ENCODE results near the gene HS1BP3. TPM values are rescaled to one million over a fixed set of nuclear protein-coding genes. Genes with fewer than 3 reads are reported as not detected.

HS1BP3 gene
- total and polyA plus RNA-seq, 2 of the 13 experiments (the other 11 are each of a cell fraction or from before 2014, with no cell fraction given) = 15.2 to 22.0 TPM

DNA sequence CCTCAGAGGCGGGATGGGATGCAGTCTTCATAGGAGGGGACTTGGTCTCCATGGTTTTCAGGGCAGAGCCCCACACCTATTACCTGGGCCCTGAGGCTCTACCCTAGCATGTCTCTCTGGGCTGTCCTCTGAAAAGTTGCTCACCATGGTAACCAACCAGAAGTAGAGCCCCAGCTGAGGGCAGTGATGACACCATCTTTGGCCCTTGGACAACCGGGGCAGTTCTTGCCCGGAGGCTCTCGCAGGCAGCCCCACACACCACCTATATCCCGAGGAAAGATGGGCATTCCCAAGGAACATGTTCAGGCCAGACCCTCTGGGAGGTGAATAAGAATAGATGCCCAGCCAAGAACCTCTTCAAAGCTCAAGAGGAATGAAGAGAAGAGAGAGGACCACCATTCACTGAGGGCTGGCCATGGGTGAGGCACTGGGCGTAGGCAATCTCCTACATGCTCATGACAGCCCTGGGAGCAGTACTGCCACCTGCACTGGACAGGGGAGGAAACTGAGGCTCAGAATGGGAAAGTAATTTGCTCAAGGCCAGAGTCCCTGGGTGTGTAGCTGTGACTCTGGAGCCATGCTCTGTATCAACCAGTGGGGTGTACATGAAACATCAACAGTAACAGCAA lies 72.5 kb downstream of the HS1BP3 start:
- H2AFZ ChIP-seq (ENCODE audit: low read length) = no peak overlapping the region
- POLR2A ChIA-PET = interaction anchor here (0.9 to 36.8 kb wide), 14 partner anchors 8 to 139 kb away, joined by 3 to 1537 read pairs (median 19); partner anchors contain the start of gene RHOB
- TF ChIP-seq SP1 (IDR thresholded peaks at IDR 0.05) = no peak
- TF ChIP-seq SP1 (CRISPR knock-in tag; IDR thresholded peaks at IDR 0.05) = no peak
- TF ChIP-seq ZNF780A (CRISPR knock-in tag; IDR thresholded peaks at IDR 0.05) = no peak
- TF ChIP-seq ZNF570 (CRISPR knock-in tag; IDR thresholded peaks at IDR 0.05; ENCODE audit: borderline replicate concordance) = 0 out of 2 replicates have a peak, but pooled peaks have one; percentile 4
- TF ChIP-seq, protein P1, sequence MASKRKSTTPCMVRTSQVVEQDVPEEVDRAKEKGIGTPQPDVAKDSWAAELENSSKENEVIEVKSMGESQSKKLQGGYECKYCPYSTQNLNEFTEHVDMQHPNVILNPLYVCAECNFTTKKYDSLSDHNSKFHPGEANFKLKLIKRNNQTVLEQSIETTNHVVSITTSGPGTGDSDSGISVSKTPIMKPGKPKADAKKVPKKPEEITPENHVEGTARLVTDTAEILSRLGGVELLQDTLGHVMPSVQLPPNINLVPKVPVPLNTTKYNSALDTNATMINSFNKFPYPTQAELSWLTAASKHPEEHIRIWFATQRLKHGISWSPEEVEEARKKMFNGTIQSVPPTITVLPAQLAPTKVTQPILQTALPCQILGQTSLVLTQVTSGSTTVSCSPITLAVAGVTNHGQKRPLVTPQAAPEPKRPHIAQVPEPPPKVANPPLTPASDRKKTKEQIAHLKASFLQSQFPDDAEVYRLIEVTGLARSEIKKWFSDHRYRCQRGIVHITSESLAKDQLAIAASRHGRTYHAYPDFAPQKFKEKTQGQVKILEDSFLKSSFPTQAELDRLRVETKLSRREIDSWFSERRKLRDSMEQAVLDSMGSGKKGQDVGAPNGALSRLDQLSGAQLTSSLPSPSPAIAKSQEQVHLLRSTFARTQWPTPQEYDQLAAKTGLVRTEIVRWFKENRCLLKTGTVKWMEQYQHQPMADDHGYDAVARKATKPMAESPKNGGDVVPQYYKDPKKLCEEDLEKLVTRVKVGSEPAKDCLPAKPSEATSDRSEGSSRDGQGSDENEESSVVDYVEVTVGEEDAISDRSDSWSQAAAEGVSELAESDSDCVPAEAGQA (IDR thresholded peaks at IDR 0.05; ENCODE audit: low read depth) = no peak
- TF ChIP-seq, protein P1 (CRISPR knock-in tag; IDR thresholded peaks at IDR 0.05; ENCODE audit: borderline replicate concordance) = no peak
- TF ChIP-seq RBM39 (IDR thresholded peaks at IDR 0.05; ENCODE audit: low read depth, low read length, poor library complexity, severe bottlenecking) = no peak
- no peak for TF ChIP-seq ZNF296 (CRISPR knock-in tag; conservative IDR thresholded peaks at IDR 0.05)
- TF ChIP-seq, protein P2, sequence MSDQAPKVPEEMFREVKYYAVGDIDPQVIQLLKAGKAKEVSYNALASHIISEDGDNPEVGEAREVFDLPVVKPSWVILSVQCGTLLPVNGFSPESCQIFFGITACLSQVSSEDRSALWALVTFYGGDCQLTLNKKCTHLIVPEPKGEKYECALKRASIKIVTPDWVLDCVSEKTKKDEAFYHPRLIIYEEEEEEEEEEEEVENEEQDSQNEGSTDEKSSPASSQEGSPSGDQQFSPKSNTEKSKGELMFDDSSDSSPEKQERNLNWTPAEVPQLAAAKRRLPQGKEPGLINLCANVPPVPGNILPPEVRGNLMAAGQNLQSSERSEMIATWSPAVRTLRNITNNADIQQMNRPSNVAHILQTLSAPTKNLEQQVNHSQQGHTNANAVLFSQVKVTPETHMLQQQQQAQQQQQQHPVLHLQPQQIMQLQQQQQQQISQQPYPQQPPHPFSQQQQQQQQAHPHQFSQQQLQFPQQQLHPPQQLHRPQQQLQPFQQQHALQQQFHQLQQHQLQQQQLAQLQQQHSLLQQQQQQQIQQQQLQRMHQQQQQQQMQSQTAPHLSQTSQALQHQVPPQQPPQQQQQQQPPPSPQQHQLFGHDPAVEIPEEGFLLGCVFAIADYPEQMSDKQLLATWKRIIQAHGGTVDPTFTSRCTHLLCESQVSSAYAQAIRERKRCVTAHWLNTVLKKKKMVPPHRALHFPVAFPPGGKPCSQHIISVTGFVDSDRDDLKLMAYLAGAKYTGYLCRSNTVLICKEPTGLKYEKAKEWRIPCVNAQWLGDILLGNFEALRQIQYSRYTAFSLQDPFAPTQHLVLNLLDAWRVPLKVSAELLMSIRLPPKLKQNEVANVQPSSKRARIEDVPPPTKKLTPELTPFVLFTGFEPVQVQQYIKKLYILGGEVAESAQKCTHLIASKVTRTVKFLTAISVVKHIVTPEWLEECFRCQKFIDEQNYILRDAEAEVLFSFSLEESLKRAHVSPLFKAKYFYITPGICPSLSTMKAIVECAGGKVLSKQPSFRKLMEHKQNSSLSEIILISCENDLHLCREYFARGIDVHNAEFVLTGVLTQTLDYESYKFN (CRISPR knock-in tag; conservative IDR thresholded peaks at IDR 0.05) = no peak
- peak; percentile 12; the same call in 1 of the 2 replicates for TF ChIP-seq ZNF224 (CRISPR knock-in tag; IDR thresholded peaks at IDR 0.05)
- peak; percentile 80; the same call in 1 of the 2 replicates for TF ChIP-seq ZNF879 (CRISPR knock-in tag; IDR thresholded peaks at IDR 0.05)
- TF ChIP-seq TCF7 (IDR thresholded peaks at IDR 0.05; ENCODE audit: low read depth) = no peak
- no peak for TF ChIP-seq SOX6 (IDR thresholded peaks at IDR 0.05)
- TF ChIP-seq SOX6 (CRISPR knock-in tag; IDR thresholded peaks at IDR 0.05) = no peak
- TF ChIP-seq ZNF431 (CRISPR knock-in tag; IDR thresholded peaks at IDR 0.05; ENCODE audit: borderline replicate concordance, low read depth) = no peak
- no peak for TF ChIP-seq HHEX (CRISPR knock-in tag; IDR thresholded peaks at IDR 0.05)
- no peak for TF ChIP-seq NCOA2 (CRISPR knock-in tag; IDR thresholded peaks at IDR 0.05)

More for the DNA sequence above, 72.5 kb downstream of the HS1BP3 start:
- Histone ChIP-seq H3K27me3 (ENCODE audit: control insufficient read depth in 1 of 2, insufficient read depth in 2 of 2, low read length in 2 of 2) (no peaks in the 10 kb centered on the region), H3K27ac (ENCODE audit: extremely low read length, insufficient read depth, low read length) (peak overlapping the region; percentile 97), H3K4me3 (replicated peaks in 1 of 3; ENCODE audit: insufficient read depth in 1 of 3, low read depth in 2 of 3, low read length in 3 of 3) (0 out of 6 replicates have a peak overlapping the region, but pooled peaks of 1 of the 3 experiments have one; percentile 0), H3K9ac (ENCODE audit: insufficient read depth, low read depth, low read length) (peak overlapping the region; percentile 77), H3K4me1 (ENCODE audit: insufficient read depth, low read length) (peaks cover 98% of the 10 kb centered on the region), H4K20me1 (ENCODE audit: insufficient read depth, low read length) (no peaks in the 10 kb centered on the region), H3K79me2 (ENCODE audit: insufficient read depth, low read length) (no peaks in the 10 kb centered on the region), H3K9me3 (ENCODE audit: low read length) (peaks cover 5% of the 10 kb centered on the region), H3K36me3 (replicated peaks in 1 of 2; ENCODE audit: control insufficient read depth in 1 of 2, insufficient read depth in 2 of 2, low read length in 2 of 2) (no peaks in the 10 kb centered on the region), H3K4me2 (ENCODE audit: low read depth, low read length) (peak overlapping the region; percentile 50)
- in situ Hi-C loops (cut with HindIII; ENCODE audit: extremely low pct_ligation_motif_present, low pct_unique_long_range_greater_than_20kb) = no loop called here
- DNase-seq (ENCODE audit: low spot score) = no peak
- FAIRE-seq = no peak
- 78% methylated on average over 5 of the region's 6 CpGs for WGBS (ENCODE audit: low lambda C conversion rate)
- no peak for ATAC-seq
- CTCF ChIA-PET (ENCODE audit: low intra/inter-chr PET ratio, low total read pairs) = no interaction called here
- intact Hi-C loops (cut with micrococcal nuclease; ENCODE audit: unreplicated experiment) = loop anchor here (2.0 kb wide), 1 partner anchor 56 kb away; no protein-coding TSS in a partner anchor
- no TSS peak for BruUV-seq (replicated peaks)

All from HepG2 (cell line).